Stomach smooth muscle (tissue), 2 donors: Measurements from ENCODE around the gene FOXL2NB.

Experiments
- H3K27ac ChIP-seq: one replicate; pipeline ENCODE4 v1.7.0; 2013; ENCODE audit warnings: mild to moderate bottlenecking, low read length, inconsistent platforms
- H3K27me3 ChIP-seq, 2 donors: one replicate each; pipeline ENCODE4 v1.7.0; 2013; ENCODE audit warnings: low read length in 2 of 2; ENCODE audit not compliant: insufficient read depth in 2 of 2, control insufficient read depth in 1 of 2
- H3K36me3 ChIP-seq, 2 donors: one replicate each; pipeline ENCODE4 v1.7.0; 2013; ENCODE audit warnings: low read length in 2 of 2; ENCODE audit not compliant: control insufficient read depth in 2 of 2, insufficient read depth in 2 of 2
- H3K4me1 ChIP-seq: one replicate; pipeline ENCODE4 v1.7.0; 2013; ENCODE audit warnings: low read length; ENCODE audit not compliant: control insufficient read depth, insufficient read depth
- H3K4me3 ChIP-seq, 2 donors: one replicate each; pipeline ENCODE4 v1.7.0; 2013; ENCODE audit warnings: low read length in 2 of 2
- H3K9ac ChIP-seq, 2 donors: one replicate each; pipeline ENCODE4 v1.7.0; 2013; ENCODE audit warnings: low read length in 2 of 2, mild to moderate bottlenecking in 1 of 2
- H3K9me3 ChIP-seq, 2 donors: one replicate each; pipeline ENCODE4 v1.7.0; 2013; ENCODE audit warnings: low read length in 2 of 2; ENCODE audit not compliant: control insufficient read depth in 2 of 2
- donor health status: healthy.
- donor health status: Pancreatic carcinoma.

Gene FOXL2NB

DNA sequence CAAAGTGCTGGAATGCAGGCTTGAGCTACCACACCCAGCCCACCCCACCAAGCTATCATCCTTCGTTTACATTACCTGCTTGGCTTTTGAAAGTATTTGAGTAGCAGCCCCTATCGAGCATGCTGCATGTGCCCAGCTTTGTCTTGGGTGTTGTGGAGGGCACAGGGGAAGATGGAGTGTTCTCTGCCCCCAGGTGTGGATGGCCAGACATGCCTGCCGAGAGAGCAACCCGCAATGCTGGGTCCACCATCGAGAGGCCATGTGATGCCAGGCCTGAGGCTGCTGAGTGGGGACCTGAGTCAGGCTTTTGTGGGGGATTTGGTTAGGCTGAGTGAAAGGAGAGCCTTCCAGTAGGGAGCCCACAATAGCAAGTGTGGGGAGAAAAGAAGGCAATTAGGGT lies 25.9 kb downstream of the FOXL2NB start:
- Histone ChIP-seq H3K4me3 (no peak overlapping the region), H3K4me1 (no peaks in the 10 kb centered on the region), H3K9ac (no peak overlapping the region), H3K27me3 (peaks cover 0 to 4% of the 10 kb centered on the region in 2 donors), H3K27ac (no peak overlapping the region), H3K36me3 (no peaks in the 10 kb centered on the region), H3K9me3 (no peaks in the 10 kb centered on the region)

- Histone ChIP-seq H3K4me1 (no peaks in the 10 kb centered on the region), H3K9me3 (no peaks in the 10 kb centered on the region), H3K27ac (no peak overlapping the region), H3K27me3 (peaks cover 0 to 4% of the 10 kb centered on the region in 2 donors), H3K4me3 (no peak overlapping the region), H3K36me3 (no peaks in the 10 kb centered on the region), H3K9ac (no peak overlapping the region)
These were observed 27.4 kb downstream of the FOXL2NB start for GRCh38 chr3:138974462-138974861.

GRCh38 chr3:138975351-138975750 lies 28.3 kb downstream of the FOXL2NB start:
- Histone ChIP-seq H3K9ac (no peak overlapping the region), H3K4me1 (peaks cover 3% of the 10 kb centered on the region), H3K27me3 (peaks cover 0 to 4% of the 10 kb centered on the region in 2 donors), H3K36me3 (no peaks in the 10 kb centered on the region), H3K4me3 (no peak overlapping the region), H3K27ac (no peak overlapping the region), H3K9me3 (no peaks in the 10 kb centered on the region)

GRCh38 chr3:138976047-138976446 lies 29.0 kb downstream of the FOXL2NB start:
- no peak overlapping the region for H3K9ac ChIP-seq
- no peaks in the 10 kb centered on the region for H3K9me3 ChIP-seq
- H3K27ac ChIP-seq, result no peak overlapping the region
- no peak overlapping the region for H3K4me3 ChIP-seq
- peaks cover 0 to 2% of the 10 kb centered on the region in 2 donors for H3K27me3 ChIP-seq
- peaks cover 3% of the 10 kb centered on the region for H3K4me1 ChIP-seq
- no peaks in the 10 kb centered on the region for H3K36me3 ChIP-seq

DNA sequence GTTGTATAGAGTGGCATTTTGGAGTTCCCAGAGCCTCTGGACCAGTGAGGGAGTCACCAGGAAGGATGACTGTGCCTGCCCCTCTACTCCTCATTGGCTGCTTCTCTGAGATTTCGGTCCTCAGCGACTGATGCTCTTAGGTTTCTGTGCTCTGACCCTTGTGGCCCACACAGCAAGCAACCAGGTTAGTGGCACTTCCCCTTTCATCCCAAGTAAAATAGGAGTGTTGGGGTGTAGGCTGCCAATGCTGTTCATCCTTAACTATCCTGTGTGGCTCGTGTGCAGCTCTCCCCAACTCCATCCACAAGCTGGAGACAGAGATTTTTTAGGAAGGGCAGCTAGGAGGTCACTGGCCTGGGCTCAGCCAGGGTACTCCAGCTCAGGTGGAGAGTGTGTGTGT lies 37.8 kb downstream of the FOXL2NB start:
- Histone ChIP-seq H3K27ac (no peak overlapping the region), H3K36me3 (no peaks in the 10 kb centered on the region), H3K27me3 (no peaks in the 10 kb centered on the region), H3K9me3 (no peaks in the 10 kb centered on the region), H3K4me1 (peaks cover 3% of the 10 kb centered on the region), H3K4me3 (no peak overlapping the region), H3K9ac (no peak overlapping the region)

- H3K4me1 ChIP-seq, result no peaks in the 10 kb centered on the region
These were observed 38.9 kb downstream of the FOXL2NB start for GRCh38 chr3:138985932-138986331.

GRCh38 chr3:138987181-138987580 lies 40.2 kb downstream of the FOXL2NB start:
- Histone ChIP-seq H3K36me3 (no peaks in the 10 kb centered on the region), H3K4me3 (no peak overlapping the region), H3K27me3 (no peaks in the 10 kb centered on the region), H3K27ac (no peak overlapping the region), H3K9ac (no peak overlapping the region), H3K4me1 (no peaks in the 10 kb centered on the region), H3K9me3 (no peaks in the 10 kb centered on the region)

More at GRCh38 chr3:138985932-138986331, 38.9 kb downstream of the FOXL2NB start:
- Histone ChIP-seq H3K9me3 (no peaks in the 10 kb centered on the region), H3K27ac (no peak overlapping the region), H3K27me3 (no peaks in the 10 kb centered on the region), H3K36me3 (no peaks in the 10 kb centered on the region), H3K9ac (no peak overlapping the region), H3K4me3 (no peak overlapping the region)

GRCh38 chr3:138995706-138996105 lies 48.7 kb downstream of the FOXL2NB start:
- Histone ChIP-seq H3K4me1 (no peaks in the 10 kb centered on the region), H3K27me3 (no peaks in the 10 kb centered on the region), H3K36me3 (no peaks in the 10 kb centered on the region), H3K4me3 (no peak overlapping the region), H3K9me3 (no peaks in the 10 kb centered on the region), H3K9ac (no peak overlapping the region), H3K27ac (no peak overlapping the region)
